Effector CD4-positive, alpha-beta T cell (primary cell): ENCODE measurements around the gene KCNQ1.

Source experiments
- DNase-seq: peaks from one replicate; pipeline ENCODE4 v3.0.0-alpha.2; 2020

Gene KCNQ1

DNA sequence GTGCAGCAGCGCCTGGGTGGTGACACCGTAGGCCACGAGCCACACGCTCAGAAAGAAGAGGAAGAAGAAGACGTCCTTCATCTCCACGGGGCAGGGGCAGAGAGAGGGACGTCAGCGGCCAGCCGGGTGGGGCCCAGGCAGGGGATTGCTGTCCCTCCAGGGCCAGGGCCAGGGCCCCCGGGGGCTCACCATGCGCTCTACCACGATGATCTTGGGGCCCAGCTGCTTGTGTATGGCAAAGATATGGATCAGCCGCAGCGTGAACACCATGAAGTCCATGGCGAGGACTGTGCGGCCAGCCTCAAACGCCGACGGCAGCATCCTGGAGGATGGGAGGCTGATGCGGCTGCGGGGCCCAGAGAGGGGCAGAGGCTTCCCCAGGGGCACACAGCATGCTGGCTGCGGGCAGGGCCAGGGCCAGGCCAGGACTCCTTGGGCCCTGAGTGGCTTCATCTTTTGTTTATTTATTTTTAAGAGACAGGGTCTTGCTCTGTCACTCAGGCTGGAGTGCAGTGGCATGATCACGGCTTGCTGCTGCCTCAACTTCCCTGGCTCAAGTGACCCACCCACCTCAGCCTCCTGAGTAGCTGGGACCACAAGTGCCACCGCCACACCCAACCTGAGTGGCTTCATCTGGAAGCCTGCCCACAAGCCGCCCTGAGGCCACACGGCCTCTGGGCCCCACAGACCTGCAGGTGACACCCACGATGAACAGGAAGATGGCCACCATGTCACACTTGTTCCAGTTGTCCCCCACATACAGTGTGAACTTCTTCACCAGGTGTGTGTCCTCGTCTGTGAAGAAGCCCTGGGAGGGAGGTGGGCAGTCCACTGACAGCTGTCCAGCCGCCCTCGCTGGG is 33.1 kb upstream of the KCNQ1 start:
- DNase-seq = no peak

DNA sequence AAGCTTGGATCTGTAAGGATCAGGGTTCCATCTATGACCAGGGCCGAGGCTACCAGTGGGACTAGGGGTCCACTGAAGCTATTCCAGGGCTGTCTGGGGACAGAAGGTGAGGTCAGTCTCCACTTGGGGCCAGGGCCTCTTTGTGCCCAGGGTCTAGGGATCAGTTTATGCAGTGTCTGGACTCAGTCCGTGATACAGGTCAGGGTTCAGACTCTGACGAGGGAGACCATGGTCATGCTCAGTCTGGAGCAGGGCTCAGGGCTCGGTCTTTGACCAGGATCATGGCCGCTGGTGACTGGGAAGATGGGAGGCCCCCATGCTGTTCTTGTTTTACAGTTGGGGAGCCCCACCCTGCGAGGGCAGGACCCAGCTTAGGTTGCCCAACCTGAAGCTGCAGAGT is 32.5 kb upstream of the KCNQ1 start:
- no peak for DNase-seq

DNA sequence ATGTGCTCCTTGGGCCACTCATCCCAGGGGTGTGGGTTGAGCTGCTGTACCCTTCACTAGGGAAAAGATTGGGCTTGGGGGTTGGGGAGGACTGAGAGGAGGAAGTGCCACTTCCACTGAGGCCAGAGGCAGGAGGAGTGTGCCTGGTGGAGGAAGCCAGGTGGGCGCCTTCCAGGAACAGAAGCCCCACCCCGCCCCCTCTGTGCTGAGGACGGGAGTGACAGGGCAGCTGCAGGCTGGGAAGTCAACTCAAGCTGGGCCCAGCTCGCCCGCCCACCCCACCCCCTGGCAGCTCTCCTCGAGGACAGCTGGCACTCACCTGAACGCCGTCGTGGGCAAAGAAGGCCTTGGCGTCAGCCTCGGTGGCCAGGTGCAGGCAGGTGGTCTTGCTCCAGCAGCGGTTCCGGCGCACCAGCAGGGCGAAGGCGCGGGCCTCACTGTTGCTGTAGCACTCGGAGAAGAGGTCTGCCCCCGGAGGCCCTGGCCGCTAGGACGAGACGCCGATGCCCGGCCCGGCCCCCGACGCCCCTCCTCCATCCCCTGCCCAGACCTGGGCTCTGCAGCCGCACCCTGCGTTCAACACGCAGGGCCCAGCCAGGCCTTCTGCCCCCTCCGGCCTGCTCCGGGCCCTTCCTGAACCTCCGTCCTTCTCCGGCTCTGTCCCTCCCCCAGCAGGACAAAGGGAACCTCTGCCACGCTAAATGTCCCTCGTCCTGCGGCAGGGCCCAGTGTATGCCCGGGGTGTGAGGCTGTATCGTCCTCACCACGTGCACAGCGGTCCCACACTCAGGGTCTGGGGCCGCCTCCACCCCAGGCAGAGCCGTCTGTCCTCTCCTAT is 30.8 kb upstream of the KCNQ1 start:
- no peak for DNase-seq

DNA sequence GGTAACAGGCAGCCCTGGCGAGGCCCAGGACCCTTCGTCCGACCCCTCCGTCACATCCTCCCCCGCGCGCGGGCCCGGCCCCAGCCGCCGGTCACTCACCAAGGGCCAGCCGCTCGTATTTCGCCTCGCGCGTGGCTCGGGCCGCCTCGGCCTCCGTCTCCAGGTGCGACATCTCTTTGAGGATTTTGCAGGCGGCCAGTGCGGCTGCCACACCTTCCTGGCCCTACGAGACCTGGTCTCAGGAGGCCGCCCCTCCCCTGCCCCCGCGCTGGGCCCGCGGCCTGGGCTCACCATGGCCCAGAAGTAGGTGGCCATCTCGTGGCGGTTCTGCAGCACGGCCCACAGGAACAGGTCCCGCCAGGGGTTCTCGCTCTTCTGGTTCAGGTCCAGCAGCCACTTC is 30.2 kb upstream of the KCNQ1 start:
- no peak for DNase-seq

DNA sequence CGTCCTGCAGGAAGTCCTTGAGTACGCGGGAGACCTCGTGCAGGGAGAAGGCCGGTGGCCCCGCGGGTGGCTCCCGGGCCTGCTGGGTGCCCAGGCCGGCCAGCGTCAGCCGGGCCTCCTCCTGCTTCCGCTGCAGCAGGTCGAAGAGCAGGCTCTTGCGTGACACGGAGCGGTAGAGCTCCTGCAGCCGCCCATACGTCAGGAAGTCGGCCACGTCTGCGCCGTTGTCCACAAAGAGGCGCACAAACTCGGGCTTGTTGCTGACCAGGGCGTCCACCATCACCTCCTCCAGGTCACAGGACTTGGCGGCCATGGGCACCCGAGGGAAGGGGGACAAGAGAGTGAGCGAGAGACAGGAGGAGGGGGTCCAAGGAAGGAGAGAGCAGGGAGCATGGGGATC is 29.6 kb upstream of the KCNQ1 start:
- DNase-seq = no peak

DNA sequence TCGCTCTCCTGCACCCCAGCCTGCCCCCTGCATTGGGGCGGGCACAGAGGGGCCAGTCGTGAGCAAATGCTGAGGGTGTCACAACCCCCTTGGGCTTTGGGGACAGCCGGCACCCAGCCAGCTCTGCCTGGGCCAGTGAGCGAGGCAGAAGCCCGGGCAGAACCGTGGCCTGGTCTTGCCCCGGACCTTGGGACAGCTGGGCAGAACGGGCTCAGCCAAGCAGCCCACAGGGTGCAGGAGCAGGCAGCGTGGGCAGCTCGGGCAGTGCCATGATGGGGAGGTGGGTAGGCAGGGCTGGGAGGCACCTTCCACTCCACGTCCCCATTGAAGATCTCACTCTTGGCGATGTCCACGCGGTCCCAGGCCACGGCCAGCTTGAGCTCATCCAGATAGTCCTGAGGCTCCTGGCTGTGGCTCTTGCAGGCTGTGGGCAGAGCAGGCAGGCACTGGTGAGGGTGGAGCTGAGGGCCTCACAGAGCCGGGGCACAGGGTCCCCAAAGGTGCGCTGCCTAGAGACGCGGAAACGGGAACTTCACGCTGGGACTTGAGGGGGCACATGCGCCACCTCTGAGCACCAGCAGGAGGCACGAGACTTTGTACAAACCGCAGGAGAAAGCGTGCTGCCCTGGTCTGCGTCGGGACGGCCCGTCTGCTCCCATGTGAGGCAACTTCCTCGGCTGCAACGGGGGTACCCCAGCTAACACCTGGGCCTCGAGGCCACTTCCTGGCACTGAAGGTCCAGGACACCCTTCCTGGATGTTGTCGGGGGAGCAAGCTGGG is 29.0 kb upstream of the KCNQ1 start:
- DNase-seq = no peak

DNA sequence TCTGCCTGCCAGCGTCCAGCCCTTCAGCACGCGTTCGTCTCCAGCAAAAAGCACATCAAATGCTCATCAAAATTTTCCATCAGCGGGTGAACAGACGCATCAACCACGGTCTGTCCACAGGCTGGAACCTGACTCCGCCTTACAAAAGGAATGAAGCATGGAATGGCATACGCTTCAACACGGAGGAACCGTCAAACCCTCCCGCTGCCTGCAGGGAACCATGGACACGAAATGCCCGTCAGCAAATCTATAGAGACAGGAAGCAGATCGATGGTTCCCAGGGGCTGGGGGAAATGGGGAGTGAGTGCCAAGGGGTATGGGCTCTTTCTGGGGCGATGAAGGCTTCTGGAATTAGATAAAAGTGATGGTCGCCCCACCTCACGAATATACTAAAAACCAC is 28.0 kb upstream of the KCNQ1 start:
- no peak for DNase-seq

DNA sequence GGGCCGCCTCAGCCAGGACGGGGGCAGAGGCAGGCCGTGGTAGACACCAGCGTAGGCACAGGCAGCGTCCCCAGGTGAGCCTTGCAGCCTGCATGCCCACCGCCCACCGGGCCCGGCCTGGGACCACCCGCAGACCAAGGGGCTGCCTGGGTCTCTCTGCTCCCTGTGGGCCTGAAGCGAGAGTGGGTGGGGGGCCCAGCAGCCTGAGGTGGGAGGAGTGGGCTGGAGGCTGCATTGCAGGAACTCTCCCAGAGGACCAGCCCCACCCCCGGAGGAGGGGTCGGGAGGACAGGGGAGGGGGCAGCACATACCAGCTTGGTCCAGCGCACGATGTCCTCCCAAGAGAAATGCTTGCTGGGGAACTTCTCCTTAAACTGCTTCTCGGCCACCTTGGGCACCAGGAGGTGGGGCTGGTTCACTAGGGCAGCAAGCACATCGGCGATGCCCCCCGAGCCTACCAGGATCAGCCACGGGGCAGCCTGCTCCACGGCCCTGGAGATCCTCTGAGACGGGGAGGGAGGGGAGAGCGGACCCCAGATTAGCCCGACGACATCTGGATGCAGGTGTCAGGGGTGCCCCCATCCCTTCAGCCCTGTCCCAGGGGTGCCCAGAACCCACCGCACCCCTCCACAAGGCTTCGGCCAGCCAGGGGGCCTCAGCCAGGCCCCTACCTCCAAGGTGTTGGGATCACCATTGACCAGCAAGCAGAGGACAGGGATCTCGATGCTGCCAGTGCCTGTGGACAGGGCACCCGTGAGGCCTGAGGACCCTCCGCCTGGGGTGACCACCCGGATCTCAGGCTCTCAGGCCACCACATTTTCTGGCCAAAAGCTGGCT is 26.7 kb upstream of the KCNQ1 start:
- DNase-seq = no peak

DNA sequence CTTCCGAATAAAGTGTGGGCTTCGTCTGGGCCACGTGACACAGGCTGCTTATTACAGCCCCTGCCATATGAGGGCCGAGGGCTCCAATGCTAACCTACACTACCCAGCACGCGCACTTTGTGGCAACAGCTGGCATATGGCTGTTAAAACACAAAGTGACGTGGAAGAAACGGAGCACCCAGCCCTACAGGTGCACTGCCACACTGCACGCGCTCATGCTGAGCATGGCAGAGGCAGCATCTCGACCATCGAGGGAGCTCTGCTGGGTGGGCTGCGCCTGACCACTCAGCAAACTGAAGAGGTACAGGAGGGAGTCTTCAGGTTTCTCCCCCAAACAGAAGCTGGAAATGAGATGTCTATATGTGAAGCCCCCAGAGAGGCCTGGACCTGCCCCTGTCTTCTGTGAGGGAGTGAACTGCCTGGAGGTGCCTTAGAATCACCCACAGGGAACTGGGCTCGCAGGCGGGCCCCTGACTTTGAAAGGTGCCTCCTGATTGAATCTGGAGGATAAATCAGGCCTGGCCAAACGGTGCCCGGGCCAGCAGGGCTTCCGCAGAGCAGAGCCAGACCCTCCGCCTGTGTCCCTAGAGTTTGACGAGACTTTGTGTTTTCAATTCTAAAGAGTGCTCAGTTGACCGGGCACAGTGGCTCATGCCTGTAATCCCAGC is 26.0 kb upstream of the KCNQ1 start:
- DNase-seq = no peak

DNA sequence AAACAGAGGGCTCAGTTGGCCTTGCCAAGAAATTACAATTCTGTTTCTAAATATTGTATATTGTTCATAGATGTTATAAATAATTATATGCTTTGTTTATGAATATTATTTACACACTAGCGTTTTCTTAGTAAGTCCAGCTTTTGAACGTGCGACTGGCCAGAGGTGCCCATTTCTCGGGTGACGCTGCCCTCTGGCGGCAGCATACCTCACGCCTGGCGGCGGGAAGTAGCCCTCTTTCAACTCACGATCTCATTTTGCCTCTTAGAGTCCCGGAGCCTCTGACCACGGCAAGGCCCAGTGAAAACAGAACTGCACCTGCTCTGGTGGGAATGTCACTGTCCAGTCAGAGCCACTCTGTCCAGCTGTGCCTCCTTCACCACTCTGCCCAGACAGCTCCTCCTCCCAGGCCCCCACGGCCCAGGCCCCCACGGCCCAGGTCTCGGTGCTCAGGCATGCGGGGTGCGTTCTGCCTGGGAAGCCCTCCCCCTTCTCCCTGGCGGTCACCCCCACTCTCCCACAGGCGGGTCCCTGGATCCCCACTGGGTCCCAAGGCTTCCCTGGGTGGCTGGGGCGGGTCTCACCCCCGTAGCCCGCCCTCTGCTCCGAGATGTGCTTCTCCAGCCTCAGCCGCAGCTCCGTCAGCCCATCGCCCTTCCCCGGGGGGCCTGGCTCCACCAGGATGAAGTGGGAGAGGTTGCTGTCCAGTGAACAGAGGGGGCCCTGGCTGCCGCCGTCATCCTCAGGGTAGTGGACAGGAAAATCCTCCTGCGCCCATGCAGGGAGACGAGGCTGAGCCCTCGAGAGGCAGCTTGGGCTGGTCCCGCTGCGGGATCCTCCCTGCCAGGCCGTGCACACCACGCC is 24.9 kb upstream of the KCNQ1 start:
- peak; percentile 47 for DNase-seq

DNA sequence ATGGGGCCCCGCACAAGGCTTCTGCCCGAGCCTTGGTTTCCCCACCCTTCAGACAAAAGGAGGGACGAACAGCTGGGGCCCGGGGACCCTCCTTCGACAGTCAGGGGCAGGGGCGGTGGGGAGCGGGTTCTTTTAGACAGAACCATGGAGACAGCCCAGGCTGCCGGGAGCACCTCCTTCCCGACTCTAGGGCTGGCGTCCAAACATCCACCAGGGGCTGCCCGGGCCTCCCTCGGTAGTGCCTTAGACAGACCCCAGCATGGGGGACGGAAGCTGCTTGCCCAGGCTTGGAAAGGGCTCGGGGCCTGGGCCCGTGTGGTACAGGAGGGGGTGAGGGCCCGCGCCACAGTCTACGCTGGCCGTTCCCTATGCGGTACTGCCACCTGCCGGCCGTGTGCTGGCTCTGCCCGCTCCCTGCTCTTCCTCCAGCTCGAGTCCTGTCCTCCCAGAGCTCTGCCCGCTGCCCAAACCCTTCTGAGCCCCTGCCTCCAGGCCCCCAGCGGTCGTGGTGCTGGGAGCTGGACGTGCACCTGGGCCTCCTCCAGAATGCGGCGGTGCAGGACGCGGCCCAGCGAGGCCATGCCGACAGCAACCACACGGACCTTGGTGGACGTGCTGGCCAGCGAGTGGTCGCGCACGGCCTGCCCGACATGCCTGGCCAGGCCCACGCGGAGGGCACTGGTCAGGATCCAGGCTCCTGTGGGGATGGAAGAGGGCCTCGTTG is 24.1 kb upstream of the KCNQ1 start:
- DNase-seq = peak; percentile 63

DNA sequence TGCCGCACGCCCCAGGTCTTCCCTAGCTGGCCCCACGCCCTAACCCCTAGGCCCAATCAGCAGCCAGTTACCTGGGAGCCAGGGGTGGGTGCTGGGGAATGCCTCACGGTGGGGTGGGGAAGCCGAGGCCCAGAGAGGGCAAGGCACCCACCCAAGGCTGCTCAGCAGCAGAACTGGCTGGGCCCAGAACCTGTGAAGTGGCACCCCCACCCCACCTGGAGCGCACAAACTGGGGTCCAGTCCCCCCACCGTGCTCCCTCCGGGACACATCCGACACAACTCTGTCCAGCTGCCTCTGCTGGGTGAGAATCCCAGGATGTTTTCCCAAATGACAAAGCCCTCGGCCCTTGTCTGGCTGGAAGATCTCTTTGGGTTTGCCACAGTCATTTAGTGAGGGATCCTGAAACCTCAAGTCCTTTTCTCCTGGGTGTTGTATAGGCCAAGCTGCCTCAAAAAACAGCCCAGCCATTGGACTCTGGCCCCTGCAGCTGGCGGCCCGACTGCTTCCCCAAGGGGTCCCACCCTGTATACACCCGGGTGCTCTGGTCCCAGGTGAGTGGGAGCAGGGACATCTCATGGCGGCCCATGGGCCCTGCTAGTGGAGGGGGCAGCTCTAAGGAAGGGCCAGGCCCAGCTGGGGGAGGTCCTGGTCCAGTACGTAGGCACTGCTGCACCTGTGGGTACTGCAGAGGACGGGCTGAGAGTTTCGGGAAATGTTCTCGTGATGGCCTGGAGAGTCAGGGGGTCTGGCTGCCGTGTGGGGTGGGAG is 23.4 kb upstream of the KCNQ1 start:
- DNase-seq = no peak

DNA sequence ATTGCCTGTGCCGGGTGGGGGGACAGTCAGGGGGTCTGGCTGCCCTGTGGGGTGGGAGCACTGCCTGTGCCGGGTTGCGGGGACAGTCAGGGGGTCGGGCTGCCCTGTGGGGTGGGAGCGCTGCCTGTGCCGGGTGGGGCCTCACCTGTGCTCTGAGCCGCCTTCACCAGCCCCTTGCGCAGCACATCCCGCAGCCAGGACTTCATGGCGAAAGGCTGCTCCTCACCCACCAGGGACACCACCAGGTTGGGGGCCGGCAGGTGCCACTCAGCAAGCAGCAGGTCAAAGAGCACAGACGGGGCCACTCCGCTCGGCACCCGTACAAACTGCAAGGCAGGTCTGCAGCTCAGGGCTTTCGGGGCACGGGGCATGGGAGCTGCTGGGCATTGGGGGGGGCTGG is 22.8 kb upstream of the KCNQ1 start:
- DNase-seq = no peak

DNA sequence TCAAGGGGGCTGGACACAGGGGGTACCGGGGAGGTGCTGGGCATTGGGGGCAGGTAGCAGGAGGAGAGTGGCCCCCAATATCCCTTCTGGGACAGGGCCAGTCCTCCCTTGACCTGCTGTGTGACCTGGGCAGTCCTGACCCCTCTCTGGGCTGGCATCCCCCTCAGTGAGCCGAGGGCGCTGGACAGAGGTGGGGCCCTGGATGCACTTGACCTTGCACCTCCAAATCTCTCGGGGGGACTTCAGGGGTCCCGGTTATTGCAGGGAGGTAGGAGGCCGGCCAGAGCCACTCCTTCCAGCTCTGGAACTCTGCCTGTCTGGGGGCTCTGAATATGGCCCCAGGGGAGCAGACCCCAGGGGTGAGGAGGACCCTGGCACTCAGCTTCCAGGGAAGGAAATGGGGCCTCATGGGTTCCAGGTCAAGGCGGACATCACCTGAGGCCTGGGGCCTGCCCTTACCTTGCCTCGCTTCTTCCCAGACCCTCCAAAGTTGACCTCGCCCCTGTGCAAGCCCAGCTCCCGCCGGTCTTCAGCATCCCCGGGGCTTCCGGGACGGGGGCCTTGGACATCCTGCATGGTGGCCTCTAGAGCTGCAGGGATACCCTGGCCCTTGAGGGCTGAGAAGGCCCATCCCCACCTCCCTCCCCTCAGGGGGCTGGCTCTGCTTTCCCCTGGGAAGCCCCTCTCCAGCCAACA is 22.2 kb upstream of the KCNQ1 start:
- no peak for DNase-seq

DNA sequence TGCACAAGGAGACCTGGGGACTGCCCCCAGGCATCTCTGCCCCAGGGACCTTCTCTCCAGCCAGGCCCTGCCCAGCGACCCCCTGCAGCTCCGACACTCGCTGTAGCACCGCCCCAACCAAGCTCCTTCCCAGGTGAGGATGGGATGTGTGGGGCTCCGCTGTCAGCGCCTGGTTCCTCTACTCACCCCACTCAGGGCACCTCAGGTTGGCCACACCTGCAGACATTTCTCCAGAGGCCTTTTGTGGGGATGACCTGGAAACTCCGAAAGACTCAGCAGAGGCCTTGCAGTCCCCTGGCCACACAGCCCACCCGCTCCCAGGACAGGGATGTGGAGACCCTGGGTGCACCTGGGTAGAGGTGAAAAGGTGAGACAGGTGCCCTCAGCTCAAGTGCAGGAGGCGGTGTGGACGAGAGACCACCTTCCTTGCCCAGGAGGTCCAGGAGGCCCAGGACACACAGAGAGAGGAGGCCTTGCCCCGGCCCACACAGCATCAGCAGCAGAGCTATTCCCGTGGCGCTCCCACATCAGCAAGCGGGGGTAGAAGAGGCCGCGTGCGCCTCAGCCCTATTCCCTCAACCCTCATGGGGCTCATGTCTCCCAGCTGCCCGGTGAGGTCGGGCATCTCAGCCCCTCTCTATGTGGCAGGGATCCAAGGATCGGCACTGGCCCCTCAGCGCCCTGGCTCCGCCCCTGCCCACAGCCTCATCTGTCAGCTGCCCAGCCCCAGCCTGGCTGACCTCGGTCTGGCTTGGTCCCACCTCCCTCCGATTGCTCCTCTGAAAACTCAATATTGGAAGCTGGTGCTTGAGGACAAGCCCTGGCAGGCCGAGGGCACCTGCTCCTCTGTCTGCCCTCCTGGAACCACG is 21.4 kb upstream of the KCNQ1 start:
- no peak for DNase-seq

DNA sequence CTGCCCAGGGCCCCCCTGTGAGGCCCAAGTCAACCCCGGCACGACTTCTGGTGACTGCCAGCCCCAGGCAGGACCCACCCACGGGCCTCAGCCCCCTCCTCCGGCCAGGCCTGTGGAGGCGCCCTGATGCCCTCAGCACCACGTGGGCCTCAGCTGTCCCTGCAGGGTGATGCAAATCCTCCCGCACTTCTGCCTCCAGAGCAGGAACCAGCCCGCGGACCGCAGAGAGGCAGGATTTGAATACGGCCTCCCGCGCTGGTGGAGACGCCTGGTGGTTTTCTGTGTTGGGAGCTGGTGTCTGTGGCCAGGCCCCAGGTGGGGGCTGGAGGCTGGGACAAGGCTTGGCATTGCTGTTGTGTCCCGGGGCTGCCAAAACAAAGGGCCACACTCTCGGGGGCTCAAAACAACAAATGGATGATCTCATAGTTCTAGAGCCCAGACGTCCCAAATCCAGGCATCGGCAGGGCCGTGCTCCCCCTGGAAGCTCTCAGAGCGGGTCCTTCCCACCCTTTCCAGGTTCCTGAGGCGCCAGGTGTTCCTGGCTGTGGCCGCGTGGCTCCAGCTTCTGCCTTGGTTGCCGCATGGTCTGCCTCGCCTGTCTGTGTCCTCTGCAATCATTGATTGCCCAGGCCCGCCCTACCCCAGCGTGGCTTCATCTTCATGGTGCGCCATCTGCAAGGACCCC is 19.9 kb upstream of the KCNQ1 start:
- DNase-seq = no peak

DNA sequence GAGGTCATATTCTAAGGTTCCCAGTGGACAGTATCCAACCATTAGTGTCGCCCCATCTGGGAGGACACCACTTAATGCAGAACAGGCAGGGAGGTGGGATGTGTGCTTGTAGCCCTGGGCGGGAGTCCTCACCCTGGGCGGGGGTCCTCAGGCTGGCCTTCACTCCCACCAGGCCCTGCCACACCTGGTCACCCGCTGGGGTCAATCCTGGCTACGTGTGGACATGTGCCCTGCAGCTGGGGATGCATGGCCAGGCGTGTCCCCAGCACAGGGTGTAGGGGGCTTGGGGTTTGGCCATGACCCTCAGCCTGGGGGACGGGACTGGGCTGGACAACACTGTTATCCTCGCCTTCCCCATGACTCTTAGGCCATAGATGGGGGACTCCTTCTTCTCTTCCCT is 19.3 kb upstream of the KCNQ1 start:
- DNase-seq = no peak
